Vagina (tissue), 2 donors: ENCODE results near the gene FBRSL1.

Experiments used
- CTCF ChIP-seq, 3 experiments: fragments of 450-650 bp in 2 of 3; fragments of 200-600 bp in 1 of 3; sonication (generic) in 1 of 3; IDR thresholded peaks; one replicate each; pipeline ENCODE4 v1.5.1; 2017 to 2019; ENCODE audit warnings: antibody characterized with exemption in 3 of 3, mild to moderate bottlenecking in 2 of 3, moderate library complexity in 2 of 3
- POLR2A ChIP-seq, 2 donors: fragments of 450-650 bp; IDR thresholded peaks; one replicate each; pipeline ENCODE4 v1.6.1; 2017; ENCODE audit warnings: antibody characterized with exemption in 2 of 2, mild to moderate bottlenecking in 2 of 2, moderate library complexity in 2 of 2

GRCh38 chr12:132479938-132480622, 9.9 kb upstream of the FBRSL1 start:
- TF ChIP-seq POLR2A (IDR thresholded peaks at IDR 0.05), result no peak
- no peak for TF ChIP-seq CTCF (IDR thresholded peaks at IDR 0.05)
